Measurements from ENCODE around the gene SBF1. TPM values are rescaled to one million over a fixed set of nuclear protein-coding genes. Genes with fewer than 3 reads are reported as not detected.
A peak's percentile ranks its signal among the peaks of the same experiment; 100 is the strongest.

SBF1 gene
- total and polyA plus RNA-seq, 11 donors: 38.2 to 91.8 (median 63.2) TPM

- peaks cover 0 to 81% (median 58%) of the 10 kb centered on the region in 9 donors for H3K36me3 ChIP-seq
- H3K27ac ChIP-seq: no peak overlapping the region
- 90 to 94% (median 91%) methylated on average over 37 to 54 of the region's 54 CpGs for WGBS, 4 donors
- H3K4me1 ChIP-seq: peaks cover 0 to 13% (median 0%) of the 10 kb centered on the region in 12 donors
- TF ChIP-seq POLR2A (IDR thresholded peaks at IDR 0.05): no peak
- TF ChIP-seq CTCF (IDR thresholded peaks at IDR 0.05): no peak
- H3K9me3 ChIP-seq: no peaks in the 10 kb centered on the region
- peak in 3 of 4 donors; percentile 1 to 7 (median 4) for ATAC-seq
- no peaks in the 10 kb centered on the region for H3K27me3 ChIP-seq
- DNase-seq: peak in 2 of 5 donors; percentile 28 to 64
- intact Hi-C loops (cut with DNase I): no loop called here
- H3K4me3 ChIP-seq: no peak overlapping the region
Observed at GRCh38 chr22:50446708-50447575, 27.9 kb downstream of the SBF1 start.

- Histone ChIP-seq H3K27ac (no peak overlapping the region), H3K4me3 (no peak overlapping the region), H3K9me3 (no peaks in the 10 kb centered on the region), H3K36me3 (peaks cover 0 to 81% (median 53%) of the 10 kb centered on the region in 9 donors), H3K4me1 (peaks cover 0 to 13% (median 0%) of the 10 kb centered on the region in 12 donors), H3K27me3 (no peaks in the 10 kb centered on the region)
- TF ChIP-seq CTCF (IDR thresholded peaks at IDR 0.05): no peak
- TF ChIP-seq POLR2A (IDR thresholded peaks at IDR 0.05): no peak
- peak in 2 of 5 donors; percentile 21 to 51 for DNase-seq
- intact Hi-C loops (cut with DNase I): no loop called here
- 72 to 79% (median 74%) methylated on average over 10 to 17 of the region's 17 CpGs for WGBS, 4 donors
- ATAC-seq: no peak
Observed at GRCh38 chr22:50445880-50446707, 28.7 kb downstream of the SBF1 start.

GRCh38 chr22:50445071-50445879, 29.6 kb downstream of the SBF1 start:
- peak in 2 of 5 donors; percentile 25 to 60 for DNase-seq
- intact Hi-C loops (cut with DNase I): no loop called here
- 76 to 82% (median 80%) methylated on average over 25 to 30 of the region's 30 CpGs for WGBS, 4 donors

More at GRCh38 chr22:50445071-50445879, 29.6 kb downstream of the SBF1 start:
- Histone ChIP-seq H3K4me1 (peaks cover 0 to 13% (median 0%) of the 10 kb centered on the region in 12 donors), H3K9me3 (no peaks in the 10 kb centered on the region), H3K27ac (no peak overlapping the region), H3K36me3 (peaks cover 0 to 83% (median 59%) of the 10 kb centered on the region in 9 donors), H3K27me3 (no peaks in the 10 kb centered on the region), H3K4me3 (no peak overlapping the region)
- ATAC-seq: peak in 1 of 4 donors; percentile 6
- TF ChIP-seq CTCF (IDR thresholded peaks at IDR 0.05) (no peak), POLR2A (IDR thresholded peaks at IDR 0.05) (no peak)

Measured in heart left ventricle (tissue), 16 donors.